HepG2 (cell line): ENCODE measurements around the gene NEGR1. TPM values are rescaled to one million over a fixed set of nuclear protein-coding genes. Genes with fewer than 3 reads are reported as not detected.

Experiments
- ATAC-seq: fragments of 200-7000 bp; cut with Tn5 transposase; 3 replicates; pipeline ENCODE4 v1.9.1; 2020; ENCODE audit warnings: mild to moderate bottlenecking, moderate library complexity
- BruUV-seq: library from RNA; stranded (reverse); fragments of 400-500 nt; replicated peaks from 2 replicates; lab custom pipeline; 2021; lab: Mats Ljungman, UMichigan
- CTCF ChIA-PET: fragments of 300-600 bp; formaldehyde crosslinking; extraction: SDS; loops from one replicate; lab custom pipeline; 2021; ENCODE audit warnings: low total read pairs, inconsistent platforms, low intra/inter-chr PET ratio; lab: Yijun Ruan, JAX
- POLR2A ChIA-PET: fragments of 350-600 bp; sonication (Branson Sonifier 250); formaldehyde crosslinking; loops from one replicate; lab custom pipeline; 2020; ENCODE audit warnings: antibody characterized with exemption, inconsistent platforms; lab: Yijun Ruan, JAX
- DNase-seq: peaks from one replicate; pipeline ENCODE4 v3.0.0-alpha.2; 2015; ENCODE audit warnings: low spot score
- FAIRE-seq: peaks from 3 replicates; lab custom pipeline; 2011; peaks lifted over from hg19 to GRCh38; lab: Jason Lieb, UNC
- H2AFZ ChIP-seq: one replicate; pipeline ENCODE4 v1.6.1; 2011; ENCODE audit warnings: low read length, inconsistent platforms
- H3K27ac ChIP-seq: fragments of 300-600 bp; 3 replicates; pipeline ENCODE4 v1.8.0; 2011; ENCODE audit warnings: mixed run types, mild to moderate bottlenecking, mixed read lengths, low read length, inconsistent platforms; ENCODE audit not compliant: insufficient read depth; ENCODE audit errors: extremely low read length
- H3K27me3 ChIP-seq, 2 experiments: fragments of 200-600 bp in 1 of 2; 2 replicates in 1 of 2; 3 replicates in 1 of 2; pipeline versions ENCODE4 v1.6.0 to v1.8.0; 2011; ENCODE audit warnings: low read length in 2 of 2, mild to moderate bottlenecking in 2 of 2, moderate library complexity in 2 of 2, inconsistent platforms in 1 of 2; ENCODE audit not compliant: insufficient read depth in 2 of 2, control insufficient read depth in 1 of 2
- H3K36me3 ChIP-seq, 2 experiments: fragments of 200-600 bp in 1 of 2; replicated peaks in 1 of 2; 2 replicates in 1 of 2; 3 replicates in 1 of 2; pipeline versions ENCODE4 v1.5.1 to v1.8.0; 2011; ENCODE audit warnings: low read length in 2 of 2, inconsistent platforms in 1 of 2; ENCODE audit not compliant: insufficient read depth in 2 of 2, control insufficient read depth in 1 of 2
- H3K4me1 ChIP-seq: 2 replicates; pipeline ENCODE4 v1.5.1; 2012; ENCODE audit warnings: low read length, inconsistent platforms; ENCODE audit not compliant: insufficient read depth
- H3K4me2 ChIP-seq: 2 replicates; pipeline ENCODE4 v1.6.0; 2011; ENCODE audit warnings: low read depth, low read length, inconsistent platforms
- H3K4me3 ChIP-seq, 3 experiments: fragments of 200-600 bp in 1 of 3; sonication (generic), shearing (Covaris generic) in 1 of 3; replicated peaks in 1 of 3; 2 replicates each; pipeline ENCODE4 v1.5.1; 2011 to 2016; ENCODE audit warnings: low read length in 3 of 3, inconsistent platforms in 2 of 3, low read depth in 2 of 3, mild to moderate bottlenecking in 2 of 3, control low read depth in 1 of 3, mixed read lengths in 1 of 3; ENCODE audit not compliant: insufficient read depth in 1 of 3
- H3K79me2 ChIP-seq: one replicate; pipeline ENCODE4 v1.6.1; 2011; ENCODE audit warnings: low read length, inconsistent platforms; ENCODE audit not compliant: insufficient read depth
- H3K9ac ChIP-seq: 2 replicates; pipeline ENCODE4 v1.6.0; 2011; ENCODE audit warnings: mild to moderate bottlenecking, low read depth, low read length, inconsistent platforms; ENCODE audit not compliant: insufficient read depth
- H3K9me3 ChIP-seq: 2 replicates; pipeline ENCODE4 v1.5.1; 2012; ENCODE audit warnings: mild to moderate bottlenecking, low read length
- H4K20me1 ChIP-seq: 2 replicates; pipeline ENCODE4 v1.6.0; 2011; ENCODE audit warnings: inconsistent platforms, mild to moderate bottlenecking, low read length, moderate library complexity; ENCODE audit not compliant: insufficient read depth
- ASH2L ChIP-seq: fragments of 300-600, 200-600 bp; sonication (generic); IDR thresholded peaks from 2 replicates; pipeline ENCODE4 v1.7.0; 2017; ENCODE audit warnings: low read depth, mild to moderate bottlenecking, moderate library complexity, mixed read lengths, low read length; ENCODE audit not compliant: insufficient read length
- FIP1L1 ChIP-seq: fragments of 200-400 bp; formaldehyde crosslinking; IDR thresholded peaks from 2 replicates; pipeline ENCODE4 v1.6.1; 2018; ENCODE audit warnings: low read depth, mild to moderate bottlenecking, low read length, moderate library complexity, borderline replicate concordance; ENCODE audit not compliant: insufficient read depth
- HNRNPH1 ChIP-seq: fragments of 200-400 bp; formaldehyde crosslinking; optimal IDR thresholded peaks from 2 replicates; pipeline ENCODE3; 2017; ENCODE audit warnings: mild to moderate bottlenecking, low read depth, low read length
- KDM3A ChIP-seq: IDR thresholded peaks from 2 replicates; pipeline ENCODE4 v1.6.1; 2018; ENCODE audit warnings: low read depth, missing compliant biosample characterization
- NR3C1 ChIP-seq: sonication (generic); formaldehyde crosslinking; IDR thresholded peaks from 2 replicates; pipeline ENCODE4 v1.4.0; 2020; ENCODE audit warnings: missing genetic modification reagents
- PTBP1 ChIP-seq: fragments of 200-400 bp; formaldehyde crosslinking; IDR thresholded peaks from 2 replicates; pipeline ENCODE4 v1.6.1; 2018; ENCODE audit warnings: low read length, low read depth; ENCODE audit not compliant: poor library complexity, severe bottlenecking
- RBAK ChIP-seq: sonication (generic); formaldehyde crosslinking; IDR thresholded peaks from 2 replicates; pipeline ENCODE4 v1.5.1; 2020; ENCODE audit warnings: mild to moderate bottlenecking, missing genetic modification reagents
- SRSF1 ChIP-seq: fragments of 200-400 bp; formaldehyde crosslinking; optimal IDR thresholded peaks from 2 replicates; pipeline ENCODE3; 2017; ENCODE audit warnings: mild to moderate bottlenecking, low read depth, low read length, moderate library complexity
- YY1 ChIP-seq: IDR thresholded peaks from 2 replicates; pipeline ENCODE4 v1.6.1; 2011; ENCODE audit warnings: low read length, low read depth, moderate library complexity, mild to moderate bottlenecking; ENCODE audit not compliant: insufficient read depth, insufficient replicate concordance
- ZNF205 ChIP-seq: IDR thresholded peaks from 2 replicates; pipeline ENCODE4 v1.6.1; 2018; ENCODE audit warnings: missing biosample characterization, missing genetic modification reagents
- ZNF710 ChIP-seq: sonication (generic); formaldehyde crosslinking; IDR thresholded peaks from 2 replicates; pipeline ENCODE4 v1.5.0; 2020; ENCODE audit warnings: mild to moderate bottlenecking, missing genetic modification reagents, borderline replicate concordance
- ZNF773 ChIP-seq: sonication (generic); formaldehyde crosslinking; IDR thresholded peaks from 2 replicates; pipeline ENCODE4 v1.4.0; 2020; ENCODE audit warnings: missing genetic modification reagents, borderline replicate concordance
- ZNF775 ChIP-seq: sonication (generic); formaldehyde crosslinking; IDR thresholded peaks from 2 replicates; pipeline ENCODE4 v1.4.0; 2020; ENCODE audit warnings: missing genetic modification reagents, mild to moderate bottlenecking, moderate library complexity, borderline replicate concordance
- WGBS: methylation state at CpG from one replicate; pipeline ENCODE4 v1.1.6; 2017; ENCODE audit warnings: low lambda C conversion rate; 5-methylcytosine and 5-hydroxymethylcytosine counted together
- in situ Hi-C: cut with HindIII; loops from 2 replicates; pipeline ENCODE4 v1.10.0; 2017; ENCODE audit warnings: low pct_unique_long_range_greater_than_20kb; ENCODE audit not compliant: extremely low pct_ligation_motif_present
- intact Hi-C: fragments of 100-400 bp; cut with micrococcal nuclease; formaldehyde crosslinking; loops from one replicate; pipeline ENCODE4 v1.10.0; 2022; ENCODE audit not compliant: unreplicated experiment
- polyA plus RNA-seq, 8 experiments: library from polyadenylated mRNA; depleted of rRNA in 3 of 8; stranded (reverse) in 7 of 8; unstranded in 1 of 8; fragments of >200 nt; fragmentation: Illumina TruSeq in 4 of 8; extraction: Trizol in 4 of 8; gene quantifications; 2 replicates each; pipeline versions ENCODE4 v1.2.1 to v1.2.3, GENCODE V29; 2011 to 2016; ENCODE audit warnings: low read depth in 4 of 8, missing spikeins in 1 of 8, mixed read lengths in 1 of 8; ENCODE audit not compliant: insufficient read depth in 1 of 8
- total RNA-seq, 5 experiments: library from RNA; depleted of rRNA; stranded (reverse); fragments of >200 nt; fragmentation: Illumina TruSeq; extraction: Trizol; gene quantifications; 2 replicates each; pipeline ENCODE4 v1.2.3, GENCODE V29; 2016; ENCODE audit warnings: low read depth in 1 of 5

Gene NEGR1
- total and polyA plus RNA-seq, 2 of the 13 experiments (the other 11 are each of a cell fraction or from before 2014, with no cell fraction given), result not detected

- H3K36me3 ChIP-seq, result no peaks in the 10 kb centered on the region
- WGBS, result 0% methylated on average over 3 of the region's 3 CpGs
- no peak overlapping the region for H3K4me2 ChIP-seq
- H3K4me1 ChIP-seq, result no peaks in the 10 kb centered on the region
- no peak overlapping the region for H3K4me3 ChIP-seq
- no peaks in the 10 kb centered on the region for H3K27me3 ChIP-seq
- no peak overlapping the region for H3K27ac ChIP-seq
- H4K20me1 ChIP-seq, result no peaks in the 10 kb centered on the region
- no peak overlapping the region for H2AFZ ChIP-seq
- POLR2A ChIA-PET, result no interaction called here
- H3K79me2 ChIP-seq, result no peaks in the 10 kb centered on the region
- BruUV-seq, result no TSS peak
- DNase-seq, result no peak
- FAIRE-seq, result no peak
- TF ChIP-seq FIP1L1 (no peak), ZNF773 (CRISPR knock-in tag) (no peak), ZNF205 (CRISPR knock-in tag) (no peak), RBAK (CRISPR knock-in tag) (no peak), SRSF1 (no peak), ASH2L (no peak), NR3C1 (CRISPR knock-in tag) (no peak)
- intact Hi-C loops, result no loop called here
- no peak overlapping the region for H3K9ac ChIP-seq
- CTCF ChIA-PET, result no interaction called here
- H3K9me3 ChIP-seq, result peaks cover 3% of the 10 kb centered on the region
- ATAC-seq, result no peak
- in situ Hi-C loops, result no loop called here
Measured at GRCh38 chr1:71828431-71829012, 453.8 kb downstream of the NEGR1 start.

- H3K79me2 ChIP-seq, result no peaks in the 10 kb centered on the region
- no peaks in the 10 kb centered on the region for H3K4me1 ChIP-seq
- H3K4me2 ChIP-seq, result no peak overlapping the region
- no peaks in the 10 kb centered on the region for H3K27me3 ChIP-seq
- TF ChIP-seq YY1 (no peak), HNRNPH1 (no peak), ZNF710 (CRISPR knock-in tag) (no peak), PTBP1 (no peak), KDM3A (CRISPR knock-in tag) (no peak), ZNF775 (no peak)
- H3K4me3 ChIP-seq, result no peak overlapping the region
- no peaks in the 10 kb centered on the region for H4K20me1 ChIP-seq
- peaks cover 20% of the 10 kb centered on the region for H3K9me3 ChIP-seq
- no peak overlapping the region for H3K27ac ChIP-seq
- 24% methylated on average over 4 of the region's 4 CpGs for WGBS
- no peak overlapping the region for H3K9ac ChIP-seq
- no peak overlapping the region for H2AFZ ChIP-seq
- ATAC-seq, result no peak
- intact Hi-C loops (no loop called here), in situ Hi-C loops (no loop called here)
- no TSS peak for BruUV-seq
- DNase-seq, result no peak
- POLR2A ChIA-PET, result no interaction called here
- no peak for FAIRE-seq
- no peaks in the 10 kb centered on the region for H3K36me3 ChIP-seq
- CTCF ChIA-PET, result no interaction called here
Measured at GRCh38 chr1:71823708-71824305, 458.5 kb downstream of the NEGR1 start.
